Hematopoietic multipotent progenitor cell treated with erythropoietin and hydrocortisone succinate and interleukin-3 and kit ligand, for 8 days (in vitro differentiated cells): ENCODE data around the gene DBT.
"Not testable (repeated sequence)": the region's sequence is repeated elsewhere in the genome, so short reads cannot be mapped to it uniquely, and the experiment has no call there.

Source experiments
- DNase-seq: peaks from one replicate; pipeline ENCODE4 v3.0.0-alpha.2; 2015

Gene DBT

DNA sequence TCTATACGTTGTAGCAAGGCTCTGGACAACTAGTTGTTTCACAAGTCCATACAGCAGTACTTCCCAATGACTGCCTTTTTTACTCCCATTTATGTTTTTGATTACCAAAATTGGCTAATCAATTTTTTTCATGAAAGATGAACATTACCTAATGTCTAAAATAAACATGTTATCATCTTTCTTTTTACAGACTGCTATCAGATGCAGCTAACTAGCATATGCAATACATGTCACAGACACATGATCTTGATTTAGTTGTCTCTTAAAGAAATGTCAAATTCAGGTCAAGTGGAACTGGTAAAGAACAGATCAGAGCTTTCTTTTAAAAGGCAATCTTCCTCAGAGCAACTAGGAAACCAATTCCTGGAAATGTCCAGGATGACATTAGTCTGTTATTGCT is 630 bp upstream of the DBT start:
- DNase-seq: no peak

DNA sequence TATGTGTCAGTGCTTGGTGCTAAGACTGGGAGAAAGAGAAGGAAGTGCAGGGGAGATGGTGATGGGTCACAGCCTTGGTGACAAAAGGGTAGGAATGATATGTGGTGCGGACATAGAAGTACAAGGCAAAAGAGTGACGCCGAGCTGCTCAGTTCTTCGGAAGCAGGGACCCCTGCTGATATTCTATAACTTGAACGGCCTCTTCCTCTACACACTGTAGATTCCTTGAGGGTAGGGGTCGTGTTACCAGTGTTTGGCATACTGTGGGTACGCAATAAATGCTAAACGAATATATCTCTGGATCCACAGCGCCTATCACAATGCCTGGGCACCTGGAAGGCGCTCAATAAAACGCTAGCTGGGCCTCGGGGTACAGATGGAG is 488 bp downstream of the DBT start:
- peak; percentile 18 for DNase-seq

DNA sequence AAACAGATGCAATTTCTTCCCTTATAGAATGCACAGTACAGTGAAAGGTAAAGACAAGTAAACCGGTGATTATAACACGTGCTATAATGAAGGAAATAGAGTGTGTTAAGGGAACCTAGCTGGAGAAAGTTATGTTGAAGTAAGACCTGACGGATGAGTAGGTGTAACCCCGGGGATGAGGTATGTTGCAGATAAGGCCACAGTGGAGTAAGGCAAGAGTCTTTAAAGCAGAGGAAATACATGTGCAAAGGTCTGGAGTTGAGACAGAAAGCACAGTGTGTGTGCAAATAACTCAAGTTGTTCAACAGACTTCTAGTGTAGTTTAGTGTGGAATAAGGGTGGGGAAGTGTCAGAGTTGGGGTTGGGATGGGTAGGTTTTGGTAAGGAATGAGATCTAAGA is 2.9 kb downstream of the DBT start:
- DNase-seq: peak; percentile 39

DNA sequence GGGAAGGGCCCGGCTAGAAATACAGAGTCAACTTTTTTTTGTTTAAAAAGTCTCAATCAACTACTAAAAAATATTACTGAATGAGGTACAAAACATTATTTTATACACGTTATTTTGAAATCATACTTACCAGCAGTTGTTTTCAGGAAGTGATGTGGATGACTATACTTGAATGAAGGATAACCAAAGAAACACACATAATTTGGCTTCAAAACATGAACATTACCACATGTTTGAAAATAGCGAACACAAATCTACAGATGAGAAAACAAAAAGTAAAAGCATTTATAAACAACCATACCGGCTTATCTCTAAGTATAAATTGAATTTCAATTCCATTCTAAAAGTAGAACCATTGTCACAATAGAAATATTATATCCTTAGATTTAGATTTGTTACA is 9.0 kb downstream of the DBT start:
- DNase-seq: no peak

DNA sequence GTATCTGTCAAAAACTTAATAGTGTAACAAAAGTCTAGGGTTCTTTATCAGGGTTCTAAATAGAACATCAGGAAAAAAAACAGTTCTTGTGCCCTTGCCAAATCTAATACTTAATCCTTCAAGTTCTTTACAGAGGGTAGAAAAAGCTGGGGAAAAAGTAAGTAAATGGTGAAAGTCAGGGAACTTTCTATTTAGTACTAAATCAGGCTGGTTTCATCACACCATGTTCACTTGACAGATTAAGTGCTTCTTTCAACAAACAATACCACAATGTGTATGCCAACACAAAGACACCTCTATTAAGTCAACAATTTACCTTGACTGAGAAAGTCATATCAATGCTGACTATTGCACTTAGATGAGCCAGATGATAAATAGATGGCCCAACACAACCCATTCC is 9.7 kb downstream of the DBT start:
- no peak for DNase-seq

DNA sequence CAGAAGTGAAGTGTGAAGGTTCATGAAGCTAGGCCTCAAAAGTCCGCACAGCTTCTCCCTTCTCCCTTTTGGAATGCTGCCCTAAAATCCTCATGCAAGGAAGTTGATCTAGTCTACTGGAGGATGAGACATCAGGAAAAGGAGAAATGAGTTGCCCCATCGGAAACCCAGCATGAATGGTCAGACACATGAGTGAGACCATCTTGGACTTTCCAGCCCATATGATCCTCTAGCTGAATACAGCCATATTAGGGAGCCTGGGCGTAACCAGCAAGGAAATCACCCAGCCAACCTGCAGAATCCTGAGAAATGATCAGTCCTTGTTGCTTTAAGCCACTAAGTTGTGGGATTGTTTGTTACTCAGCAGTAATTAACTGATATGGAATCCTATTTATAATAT is 12.5 kb downstream of the DBT start:
- no peak for DNase-seq

DNA sequence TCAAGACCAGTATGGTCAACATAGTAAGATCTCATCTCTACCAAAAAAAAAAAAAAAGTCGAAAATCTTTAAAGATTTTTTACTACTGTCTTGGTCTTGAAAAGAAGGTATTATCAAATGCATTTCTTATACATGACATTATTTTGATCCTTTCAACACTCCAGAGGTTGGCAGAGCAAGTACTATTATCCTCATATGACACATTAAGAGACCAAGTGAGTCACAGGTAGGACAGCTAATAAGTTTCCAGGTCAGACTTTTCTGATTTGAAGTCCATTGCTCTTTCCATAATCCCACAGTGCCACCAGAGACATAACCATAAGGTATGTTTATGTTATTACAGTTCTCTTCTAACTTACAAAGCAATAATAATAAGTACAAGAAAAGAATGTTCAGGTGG is 15.2 kb downstream of the DBT start:
- DNase-seq: no peak

DNA sequence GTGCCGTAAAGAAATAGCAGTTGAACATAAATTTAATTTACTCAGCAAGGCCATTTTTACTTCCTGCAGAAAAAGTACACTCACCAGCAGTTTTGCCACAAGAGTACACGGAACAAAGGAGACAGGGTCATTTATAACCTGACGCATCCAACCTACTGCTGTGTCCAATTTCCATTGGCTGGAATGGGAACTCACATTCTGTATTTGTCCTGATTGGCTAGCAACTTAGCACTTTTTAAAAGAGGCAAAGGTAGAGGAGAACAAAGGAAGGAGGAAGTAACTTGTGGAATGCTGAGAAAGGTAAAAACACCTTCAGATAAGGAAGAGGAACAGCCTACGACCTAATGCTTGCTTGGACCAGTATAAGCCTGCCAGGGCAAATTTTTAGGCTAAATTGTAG is 16.1 kb downstream of the DBT start:
- not testable (repeated sequence) for DNase-seq

DNA sequence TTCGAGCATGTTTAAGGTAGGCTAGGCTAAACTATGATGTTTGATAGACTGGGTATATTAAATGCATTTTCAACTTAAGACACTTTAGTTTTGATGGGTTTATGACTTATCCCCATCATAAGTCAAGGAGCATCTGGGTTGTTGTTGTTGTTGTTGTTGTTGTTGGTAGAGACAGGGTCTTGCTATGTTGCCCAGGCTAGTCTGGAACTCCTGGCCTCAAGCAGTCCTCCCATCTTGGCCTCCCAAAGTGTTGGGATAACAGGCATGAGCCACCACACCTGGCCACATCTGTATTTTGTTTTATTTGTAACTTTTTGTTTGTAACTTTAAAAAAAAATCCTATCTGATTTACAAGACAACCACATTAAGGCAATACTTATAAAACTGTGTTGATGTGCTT is 17.5 kb downstream of the DBT start:
- DNase-seq: no peak

DNA sequence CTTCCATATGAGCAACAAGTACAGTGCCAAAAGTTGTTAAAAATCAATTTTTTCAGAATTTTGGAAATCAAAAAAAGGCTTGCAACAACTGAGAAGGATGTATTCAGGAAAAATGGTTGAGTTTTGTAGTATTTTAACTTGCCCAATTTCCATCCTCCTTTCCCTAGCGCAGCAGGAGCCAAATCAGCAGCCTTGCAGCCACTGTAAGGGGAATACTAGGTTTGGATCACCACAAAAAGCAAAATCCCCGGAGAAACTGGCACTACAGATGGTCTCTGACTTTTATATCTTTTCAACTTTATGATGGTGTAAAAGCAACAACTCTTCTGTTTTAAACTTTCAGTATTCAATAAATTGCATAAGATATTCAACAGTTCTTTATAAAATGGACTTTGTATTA is 17.9 kb downstream of the DBT start:
- DNase-seq: no peak

DNA sequence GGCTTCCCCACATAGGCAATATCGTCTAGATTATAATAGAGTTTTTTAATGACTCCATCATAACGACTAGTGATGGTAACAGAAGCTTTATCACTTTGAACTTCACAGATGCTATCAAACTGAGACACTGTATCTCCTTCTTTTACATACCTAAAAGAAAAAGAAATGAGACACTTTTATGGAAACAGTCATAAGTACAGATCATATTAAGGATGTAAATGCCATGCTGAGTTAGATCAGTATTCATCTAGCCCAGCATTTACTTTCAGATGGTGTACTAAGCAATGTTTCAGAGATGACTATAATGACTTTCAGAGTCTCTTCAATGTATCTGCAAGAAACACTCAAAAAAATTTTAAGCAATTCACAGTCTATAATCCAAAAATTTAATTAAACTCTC is 18.9 kb downstream of the DBT start:
- no peak for DNase-seq

DNA sequence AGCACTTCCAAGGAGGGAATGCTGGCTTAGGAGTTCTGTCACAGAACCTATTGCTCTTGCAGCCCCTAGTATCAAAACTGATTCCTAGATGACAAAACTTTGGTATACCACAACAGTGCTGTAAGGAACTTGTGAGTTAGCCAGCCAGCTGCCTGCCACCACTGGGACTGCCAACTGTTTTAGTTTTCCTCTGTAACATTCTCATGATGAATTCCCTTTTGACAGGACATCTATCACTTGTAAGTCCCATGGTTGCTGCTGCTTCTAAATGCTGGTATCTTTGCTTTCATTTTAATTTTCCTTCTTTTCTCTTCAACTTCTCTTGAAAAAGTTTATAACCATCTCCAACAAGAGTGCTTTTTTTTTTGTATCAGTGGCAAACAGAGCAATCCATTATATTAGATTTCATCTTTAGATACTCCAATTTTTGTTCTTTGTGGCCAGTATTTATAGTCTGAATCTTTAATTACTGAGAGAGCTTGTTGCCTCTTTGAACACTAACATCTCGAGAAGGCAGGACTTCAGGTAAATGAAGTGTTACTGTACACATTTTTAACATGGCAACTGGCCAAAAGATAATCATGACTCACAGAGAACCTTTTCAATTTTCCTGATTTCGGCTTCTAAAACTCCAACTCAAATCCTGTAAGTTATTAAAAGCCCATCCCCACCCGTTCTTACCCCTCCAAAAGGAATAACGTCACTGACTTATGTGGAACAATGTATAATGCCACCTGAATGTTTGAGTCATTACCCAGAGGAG is 19.8 kb downstream of the DBT start:
- DNase-seq: no peak

DNA sequence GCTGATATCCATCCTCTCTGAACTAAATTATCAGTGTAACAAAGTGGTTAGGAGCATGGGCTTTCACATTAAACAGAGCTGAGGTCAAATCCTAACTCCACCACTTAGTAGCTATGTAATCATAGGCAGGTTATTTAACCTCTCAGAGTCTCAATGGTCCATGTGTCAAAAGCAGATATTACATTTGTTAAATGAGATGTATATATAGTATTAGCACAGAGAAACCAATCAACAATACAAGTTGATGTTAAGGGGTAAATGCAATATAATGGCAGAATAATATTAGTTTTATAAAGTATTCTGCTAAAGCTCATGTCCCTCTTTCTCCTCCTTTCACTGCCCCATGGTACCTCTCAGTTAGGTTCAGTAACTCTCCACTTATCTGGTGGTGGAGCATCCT is 27.2 kb downstream of the DBT start:
- DNase-seq: no peak

DNA sequence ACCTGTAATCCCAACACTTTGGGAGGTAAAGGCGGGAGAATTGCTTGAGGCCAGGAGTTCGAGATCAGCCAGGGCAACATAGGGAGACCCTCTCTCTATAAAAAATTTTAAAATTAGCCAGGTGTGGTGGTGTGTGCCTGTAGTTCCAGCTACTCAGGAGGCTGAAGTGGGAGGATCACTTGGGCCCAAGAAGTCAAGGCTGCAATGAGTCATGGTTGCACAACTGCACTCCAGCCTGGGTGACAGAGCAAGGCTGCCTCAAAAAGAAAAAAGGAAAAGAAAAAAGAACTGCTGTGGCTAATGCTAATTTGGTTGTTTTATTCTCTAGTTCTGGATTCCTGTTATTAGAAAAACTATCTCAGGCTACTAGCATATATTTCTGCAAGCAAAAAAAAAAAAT is 29.8 kb downstream of the DBT start:
- no peak for DNase-seq

DNA sequence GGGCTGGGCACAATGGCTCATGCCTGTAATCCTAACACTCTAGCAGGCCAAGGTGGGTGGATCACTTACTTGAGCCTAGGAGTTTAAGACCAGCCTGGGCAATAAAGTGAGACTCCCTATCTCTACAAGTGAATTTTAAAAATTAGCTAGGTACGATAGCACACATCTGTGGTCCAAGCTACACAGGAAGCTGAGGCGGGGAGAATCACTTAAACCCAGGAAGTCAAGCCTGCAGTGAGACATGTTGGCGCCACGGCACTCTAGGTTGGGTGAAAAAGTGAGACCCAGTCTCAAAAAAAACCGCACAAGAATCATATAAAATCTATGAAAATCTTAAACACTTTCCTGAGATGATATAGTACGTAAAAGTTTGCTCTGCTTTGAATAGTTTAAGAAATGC is 30.2 kb downstream of the DBT start:
- no peak for DNase-seq

DNA sequence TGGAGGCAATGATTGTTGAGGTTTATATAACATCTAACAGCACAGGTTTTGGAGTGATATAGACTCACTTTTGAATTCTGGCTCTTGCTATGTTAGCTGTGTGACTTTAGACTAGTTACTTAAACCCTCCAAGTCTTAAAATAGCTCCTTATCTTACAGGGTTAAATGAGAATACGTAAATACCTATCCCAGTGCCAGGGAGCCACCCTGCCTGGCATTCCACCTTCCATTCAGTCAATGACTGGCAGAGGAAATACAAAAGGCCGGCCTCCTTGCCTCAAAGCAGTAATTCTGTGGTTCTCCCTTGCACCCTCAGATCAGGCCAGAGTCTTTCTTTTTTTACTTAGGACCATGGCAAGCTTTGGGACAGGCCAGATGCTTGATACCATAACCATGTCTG is 31.8 kb downstream of the DBT start:
- no peak for DNase-seq

DNA sequence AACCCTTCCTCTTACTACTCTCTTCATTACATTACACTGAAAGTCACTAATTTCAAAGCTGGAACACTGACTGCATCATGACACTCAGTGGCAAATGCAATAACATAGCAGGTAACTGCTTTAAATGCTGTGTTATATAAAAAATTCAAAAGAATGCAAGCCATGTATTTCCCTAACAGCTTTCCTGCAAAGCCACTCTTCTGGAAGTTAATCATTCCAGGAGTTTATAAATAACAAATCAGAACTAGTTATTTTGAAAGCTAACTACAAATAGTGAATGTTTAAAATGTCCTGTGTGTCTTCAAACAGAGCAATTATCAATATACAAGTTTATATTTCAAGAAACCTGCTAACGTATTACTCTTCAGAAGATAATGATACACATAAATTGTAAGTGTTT is 34.5 kb downstream of the DBT start:
- no peak for DNase-seq

DNA sequence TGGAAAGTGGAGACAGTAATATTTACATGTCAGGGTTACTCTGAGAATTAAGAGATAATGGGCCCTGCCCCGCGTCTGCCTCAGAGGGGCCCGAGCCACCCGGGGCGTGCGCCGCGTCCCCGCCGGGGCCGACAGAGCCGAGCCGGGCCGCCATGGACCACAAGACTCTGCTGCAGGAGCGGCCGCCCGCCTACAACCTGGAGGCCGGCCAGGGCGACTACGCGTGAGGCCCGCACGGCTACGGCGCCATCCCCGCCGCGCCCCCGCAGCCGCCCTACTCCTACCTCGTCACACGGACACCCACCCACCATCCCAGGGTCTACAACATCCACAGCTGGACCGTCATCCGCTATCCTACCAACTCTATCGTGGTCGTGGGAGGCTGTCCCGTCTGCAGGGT is 36.5 kb downstream of the DBT start:
- no peak for DNase-seq

DNA sequence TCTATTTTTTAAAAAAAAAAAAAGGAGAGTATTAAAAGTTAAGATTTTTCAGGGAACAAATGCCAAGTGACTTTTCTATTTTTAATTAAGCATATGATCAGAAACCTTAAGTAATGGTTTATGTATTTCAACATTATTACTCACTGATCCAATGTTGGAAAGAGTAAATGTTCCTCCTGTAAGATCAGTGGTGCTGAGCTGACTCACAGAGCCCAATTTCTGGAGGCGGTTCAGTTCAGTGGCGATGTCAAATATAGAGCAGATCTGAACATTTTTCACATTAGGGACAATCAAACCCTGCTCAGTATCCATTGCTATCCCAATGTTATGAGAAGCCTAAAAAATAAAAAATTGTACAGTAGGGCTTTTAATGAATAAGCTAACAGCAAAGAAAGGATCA is 43.3 kb downstream of the DBT start:
- no peak for DNase-seq

DNA sequence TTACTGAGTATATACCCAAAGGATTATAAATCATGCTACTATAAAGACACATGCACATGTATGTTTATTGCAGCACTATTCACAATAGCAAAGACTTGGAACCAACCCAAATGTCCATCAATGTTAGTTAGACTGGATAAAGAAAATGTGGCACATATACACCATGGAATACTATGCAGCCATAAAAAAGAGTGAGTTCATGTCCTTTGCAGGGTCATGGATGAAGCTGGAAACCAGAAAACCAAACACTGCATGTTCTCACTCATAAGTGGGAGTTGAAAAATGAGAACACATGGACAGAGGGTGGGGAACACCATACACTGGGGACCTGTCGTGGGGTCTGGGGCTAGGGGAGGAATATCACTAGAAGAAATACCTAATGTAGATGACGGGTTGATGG is 44.0 kb downstream of the DBT start:
- DNase-seq: not testable (repeated sequence)

DNA sequence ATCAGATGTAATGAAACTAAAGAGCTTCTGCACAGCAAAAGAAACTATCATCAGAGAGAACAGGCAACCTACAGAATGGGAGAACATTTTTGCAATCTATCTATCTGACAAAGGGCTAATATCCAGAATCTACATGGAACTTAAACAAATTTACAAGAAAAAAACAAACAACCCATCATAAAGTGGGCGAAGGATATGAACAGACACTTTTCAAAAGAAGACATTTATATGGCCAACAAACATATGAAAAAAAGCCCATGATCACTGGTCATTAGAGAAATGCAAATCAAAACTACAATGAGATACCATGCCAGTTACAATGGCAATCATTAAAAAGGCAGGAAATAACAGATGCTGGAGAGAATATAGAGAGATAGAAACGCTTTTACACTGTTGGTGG is 44.5 kb downstream of the DBT start:
- not testable (repeated sequence) for DNase-seq

DNA sequence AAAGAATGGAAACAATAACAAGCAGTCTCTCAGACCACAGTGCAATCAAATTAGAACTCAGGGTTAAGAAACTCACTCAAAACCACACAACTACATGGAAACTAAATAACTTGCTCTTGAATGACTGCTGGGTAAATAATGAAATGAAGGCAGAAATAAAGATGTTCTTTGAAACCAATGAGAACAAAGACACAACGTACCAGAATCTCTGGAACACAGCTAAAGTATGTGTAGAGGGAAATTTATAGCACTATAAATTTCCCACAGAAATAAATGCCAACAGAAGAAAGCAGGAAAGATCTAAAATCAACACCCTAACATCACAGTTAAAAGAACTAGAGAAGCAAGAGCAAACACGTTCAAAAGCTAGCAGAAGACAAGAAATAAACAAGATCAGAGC is 46.9 kb downstream of the DBT start:
- DNase-seq: not testable (repeated sequence)

DNA sequence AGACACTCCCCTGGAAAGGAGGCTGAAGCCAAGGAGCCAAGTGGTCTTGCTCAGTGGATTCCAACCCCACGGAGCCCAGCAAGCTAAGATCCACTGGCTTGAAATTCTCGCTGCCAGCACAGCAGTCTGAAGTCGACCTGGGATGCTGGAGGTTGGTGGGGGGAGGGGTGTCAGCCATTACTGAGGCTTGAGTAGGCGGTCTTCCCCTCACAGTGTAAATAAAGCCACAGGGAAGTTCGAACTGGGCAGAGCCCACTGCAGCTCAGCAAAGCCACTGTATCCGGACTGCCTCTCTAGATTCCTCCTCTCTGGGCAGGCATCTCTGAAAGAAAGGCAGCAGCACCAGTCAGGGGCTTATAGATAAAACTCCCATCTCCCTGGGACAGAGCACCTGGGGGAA is 49.6 kb downstream of the DBT start:
- DNase-seq: not testable (repeated sequence)

DNA sequence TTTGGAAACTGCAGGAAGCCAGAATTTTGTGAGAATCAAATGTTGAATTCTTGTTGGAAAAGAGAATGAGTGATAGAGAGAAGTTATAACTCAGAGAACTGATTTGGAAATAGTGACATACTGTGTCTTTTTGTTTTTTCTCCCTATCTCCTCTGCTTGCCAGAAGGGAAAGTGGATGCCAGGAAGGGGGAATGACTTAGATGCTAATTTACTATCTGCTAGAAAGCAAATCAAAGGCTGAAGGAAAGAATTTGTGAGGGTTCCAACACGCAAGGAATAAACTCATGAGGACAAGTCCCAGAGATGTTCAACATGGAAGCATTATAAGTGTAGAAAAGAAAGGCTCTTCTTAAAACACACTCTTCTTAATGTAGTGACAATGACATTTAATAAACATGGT is 51.0 kb downstream of the DBT start:
- DNase-seq: no peak

DNA sequence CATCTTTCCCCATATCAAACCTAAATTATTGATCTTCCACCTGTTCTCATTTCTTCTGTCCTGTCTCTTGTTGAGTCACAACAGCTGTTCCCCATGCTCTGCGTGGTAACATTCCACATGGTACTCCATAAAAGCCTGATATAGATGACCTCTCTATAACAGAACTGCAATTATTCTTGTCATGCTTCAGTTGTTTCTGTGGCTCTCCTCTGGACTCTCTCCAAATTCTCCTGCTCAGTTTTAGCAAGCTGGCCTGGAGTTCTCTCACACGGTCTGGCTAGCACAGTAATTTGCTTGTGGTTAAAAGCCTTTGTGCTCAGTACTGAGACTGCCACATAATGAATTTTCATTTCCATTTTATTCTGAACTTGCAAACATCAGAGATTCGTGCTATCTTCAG is 61.0 kb downstream of the DBT start:
- DNase-seq: no peak

DNA sequence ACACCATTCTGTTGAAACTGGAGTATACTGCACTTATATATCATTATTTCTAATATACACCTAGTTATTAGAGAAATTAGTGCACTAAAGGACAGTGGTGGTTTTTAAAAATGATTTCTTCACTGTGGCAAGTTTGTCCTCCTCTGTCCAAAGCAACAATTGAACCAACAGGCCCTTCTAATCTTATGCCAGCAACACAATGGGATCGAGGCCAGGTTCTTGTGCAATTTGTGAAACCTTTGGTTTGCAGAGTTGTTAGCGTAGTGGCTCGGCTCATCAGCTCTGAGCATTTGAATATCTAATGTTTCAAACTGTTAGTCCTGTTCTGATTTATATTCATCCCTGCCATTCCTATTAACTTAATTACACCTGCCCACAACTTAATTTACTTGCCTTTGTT is 61.7 kb downstream of the DBT start:
- DNase-seq: peak; percentile 17
